Lower lobe of right lung (tissue), 2 donors: Measurements from ENCODE around the gene LSM8. TPM values are rescaled to one million over a fixed set of nuclear protein-coding genes. Genes with fewer than 3 reads are reported as not detected.
"Not testable (repeated sequence)": the region's sequence is repeated elsewhere in the genome, so short reads cannot be mapped to it uniquely, and the experiment has no call there.

Experiments
- ATAC-seq, 2 donors: fragments of 200-7000 bp; cut with Tn5 transposase; one replicate each; pipeline ENCODE4 v1.9.1; 2020 to 2022; ENCODE audit warnings: mild to moderate bottlenecking in 2 of 2, moderate library complexity in 2 of 2
- DNase-seq: peaks from one replicate; pipeline ENCODE4 v3.0.0-alpha.2; 2020
- H3K27ac ChIP-seq: fragments of 200-600 bp; one replicate; pipeline ENCODE4 v1.8.0; 2022
- H3K27me3 ChIP-seq: fragments of 200-600 bp; one replicate; pipeline ENCODE4 v1.8.0; 2022; ENCODE audit warnings: low read depth
- H3K36me3 ChIP-seq: fragments of 200-600 bp; one replicate; pipeline ENCODE4 v1.8.0; 2022; ENCODE audit warnings: mild to moderate bottlenecking
- H3K4me1 ChIP-seq: fragments of 200-600 bp; one replicate; pipeline ENCODE4 v1.8.0; 2022
- H3K4me3 ChIP-seq: fragments of 200-600 bp; one replicate; pipeline ENCODE4 v1.8.0; 2022; ENCODE audit warnings: mild to moderate bottlenecking
- H3K9me3 ChIP-seq: fragments of 200-600 bp; one replicate; pipeline ENCODE4 v1.8.0; 2022
- CTCF ChIP-seq: fragments of 200-600 bp; IDR thresholded peaks from one replicate; pipeline ENCODE4 v1.8.0; 2022; ENCODE audit warnings: antibody characterized with exemption, mild to moderate bottlenecking
- intact Hi-C: fragments of 100-400 bp; cut with DNase I; formaldehyde crosslinking; loops from one replicate; pipeline ENCODE4 v1.11.0; 2022
- total RNA-seq: library from RNA; stranded (reverse); fragmentation: NEBNext Ultra II Directional; extraction: Animal tissue kit (Norgen Biotek cat#: 25700); gene quantifications from one replicate; pipeline ENCODE4 v1.2.1, GENCODE V29; 2021
- donor health status: DM: no; HTN: yes; CAD: no; lungs with severe emphysema.

LSM8 gene
- total RNA-seq, 1 donor from 2014 or later, result 25.6 TPM

GRCh38 chr7:118239014-118239413 lies 55.0 kb downstream of the LSM8 start:
- no peak overlapping the region for H3K4me3 ChIP-seq
- H3K4me1 ChIP-seq, result no peaks in the 10 kb centered on the region
- no peak for TF ChIP-seq CTCF
- ATAC-seq (no peak), DNase-seq (no peak)
- no peaks in the 10 kb centered on the region for H3K9me3 ChIP-seq
- no peaks in the 10 kb centered on the region for H3K27me3 ChIP-seq
- no peaks in the 10 kb centered on the region for H3K36me3 ChIP-seq
- intact Hi-C loops, result no loop called here
- no peak overlapping the region for H3K27ac ChIP-seq

GRCh38 chr7:118240320-118240719 lies 56.4 kb downstream of the LSM8 start:
- DNase-seq, intact Hi-C loops, ATAC-seq, H3K4me3 ChIP-seq, H3K27ac ChIP-seq, H3K4me1 ChIP-seq, H3K9me3 ChIP-seq, H3K36me3 ChIP-seq, H3K27me3 ChIP-seq: not testable (repeated sequence)

Other genes with a start within 250 kb of the LSM8 start
- gene ANKRD7, start 40.5 kb downstream of the LSM8 start, total RNA-seq, result not detected